Left ventricle myocardium inferior (tissue), 1 donor: ENCODE results near the gene CLASRP. TPM values are rescaled to one million over a fixed set of nuclear protein-coding genes. Genes with fewer than 3 reads are reported as not detected.

Source experiments
- DNase-seq: peaks from one replicate; pipeline ENCODE4 v3.0.0-alpha.2; 2020
- H3K27ac ChIP-seq: fragments of 200-600 bp; replicated peaks from 2 replicates; pipeline ENCODE4 v1.8.0; 2021
- H3K27me3 ChIP-seq: fragments of 200-600 bp; 2 replicates; pipeline ENCODE4 v1.8.0; 2021; ENCODE audit warnings: low read depth
- H3K36me3 ChIP-seq: fragments of 200-600 bp; 2 replicates; pipeline ENCODE4 v1.8.0; 2021
- H3K4me1 ChIP-seq: fragments of 200-600 bp; 2 replicates; pipeline ENCODE4 v1.8.0; 2021
- H3K4me3 ChIP-seq: fragments of 200-600 bp; 2 replicates; pipeline ENCODE4 v1.8.0; 2021; ENCODE audit warnings: mild to moderate bottlenecking, moderate library complexity
- H3K9me3 ChIP-seq: fragments of 200-600 bp; replicated peaks from 2 replicates; pipeline ENCODE4 v1.8.0; 2021
- intact Hi-C: fragments of 100-400 bp; cut with micrococcal nuclease; formaldehyde crosslinking; loops from one replicate; pipeline ENCODE4 v1.11.0; 2022
- total RNA-seq: library from RNA; stranded (reverse); fragmentation: NEBNext Ultra II Directional; extraction: Animal tissue kit (Norgen Biotek cat#: 25700); gene quantifications from one replicate; pipeline ENCODE4 v1.2.1, GENCODE V29; 2021
- TF ChIP-seq, protein P1 (sequence below): fragments of 200-600 bp; IDR thresholded peaks from 2 replicates; pipeline ENCODE4 v1.8.0; 2021; ENCODE audit warnings: antibody characterized with exemption, mild to moderate bottlenecking, borderline replicate concordance
- donor health status: DM: no; HTN: yes; CAD: no; lungs with severe emphysema.

Gene CLASRP
- total RNA-seq, 1 donor from 2014 or later: 31.3 TPM

DNA sequence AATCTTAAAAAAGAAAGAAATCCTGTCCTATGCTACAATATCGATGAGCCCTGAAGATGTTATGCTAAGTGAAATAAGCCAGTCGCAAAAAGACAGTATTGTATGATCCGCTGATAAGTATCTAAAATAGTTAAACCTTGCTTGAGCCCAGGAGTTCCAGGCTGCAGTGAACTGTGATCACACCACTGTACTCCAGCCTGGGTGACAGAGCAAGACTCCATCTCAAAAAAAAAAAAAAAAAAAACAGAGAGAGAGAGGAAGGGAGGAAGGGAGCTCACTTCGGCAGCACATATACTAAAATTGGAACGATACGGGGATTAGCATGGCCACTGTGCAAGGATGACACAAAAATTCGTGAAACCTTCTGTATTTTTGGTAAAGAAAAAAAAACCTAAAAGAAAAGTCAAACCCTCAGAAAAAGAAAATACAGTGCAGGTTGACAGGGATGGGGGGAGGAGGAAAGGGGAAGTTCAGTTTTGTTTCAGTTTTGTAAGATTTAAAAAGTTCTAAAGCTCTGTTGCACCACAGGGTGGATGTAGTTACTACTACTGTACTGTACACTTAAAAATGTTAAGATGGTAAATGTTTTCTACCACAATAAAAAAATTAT is 8.4 kb downstream of the CLASRP start:
- Histone ChIP-seq H3K9me3 (no peaks in the 10 kb centered on the region), H3K4me3 (no peak overlapping the region), H3K27me3 (no peaks in the 10 kb centered on the region), H3K36me3 (peaks cover 36% of the 10 kb centered on the region), H3K27ac (no peak overlapping the region), H3K4me1 (peaks cover 76% of the 10 kb centered on the region)
- intact Hi-C loops: no loop called here
- TF ChIP-seq, protein P1, sequence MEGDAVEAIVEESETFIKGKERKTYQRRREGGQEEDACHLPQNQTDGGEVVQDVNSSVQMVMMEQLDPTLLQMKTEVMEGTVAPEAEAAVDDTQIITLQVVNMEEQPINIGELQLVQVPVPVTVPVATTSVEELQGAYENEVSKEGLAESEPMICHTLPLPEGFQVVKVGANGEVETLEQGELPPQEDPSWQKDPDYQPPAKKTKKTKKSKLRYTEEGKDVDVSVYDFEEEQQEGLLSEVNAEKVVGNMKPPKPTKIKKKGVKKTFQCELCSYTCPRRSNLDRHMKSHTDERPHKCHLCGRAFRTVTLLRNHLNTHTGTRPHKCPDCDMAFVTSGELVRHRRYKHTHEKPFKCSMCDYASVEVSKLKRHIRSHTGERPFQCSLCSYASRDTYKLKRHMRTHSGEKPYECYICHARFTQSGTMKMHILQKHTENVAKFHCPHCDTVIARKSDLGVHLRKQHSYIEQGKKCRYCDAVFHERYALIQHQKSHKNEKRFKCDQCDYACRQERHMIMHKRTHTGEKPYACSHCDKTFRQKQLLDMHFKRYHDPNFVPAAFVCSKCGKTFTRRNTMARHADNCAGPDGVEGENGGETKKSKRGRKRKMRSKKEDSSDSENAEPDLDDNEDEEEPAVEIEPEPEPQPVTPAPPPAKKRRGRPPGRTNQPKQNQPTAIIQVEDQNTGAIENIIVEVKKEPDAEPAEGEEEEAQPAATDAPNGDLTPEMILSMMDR: no peak
- no peak for DNase-seq

DNA sequence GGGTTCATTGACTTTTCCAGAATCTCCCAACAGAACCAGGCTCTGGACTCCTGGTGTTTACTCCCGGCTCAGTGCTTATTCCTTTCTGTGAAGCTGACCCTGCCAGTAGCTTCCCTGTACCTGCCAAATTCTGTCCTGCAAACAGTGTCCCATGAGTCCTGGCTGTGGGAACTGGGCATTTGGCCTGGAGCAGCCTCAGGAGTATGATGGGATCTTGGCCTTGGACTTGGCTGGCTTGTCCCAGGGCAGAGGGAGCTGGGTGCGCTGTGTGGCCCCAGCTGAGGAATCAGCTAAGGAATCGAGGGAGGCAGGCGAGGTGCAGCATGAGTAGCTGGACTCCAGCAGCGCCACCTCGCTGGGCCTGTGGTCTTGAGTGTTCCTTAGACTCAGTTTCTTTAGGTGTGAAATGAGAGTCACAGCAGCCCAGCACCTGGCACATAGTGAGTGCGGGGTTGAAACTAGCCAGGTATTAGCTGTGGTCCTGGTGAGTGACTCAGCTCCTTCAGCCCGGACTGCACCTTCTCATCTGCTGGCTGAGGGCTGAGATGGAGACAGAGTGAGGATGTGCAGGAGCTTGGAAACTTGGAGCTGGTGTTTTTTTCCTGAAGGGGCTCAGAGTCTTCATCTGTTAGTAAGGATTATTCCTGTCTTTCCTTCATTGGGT is 10.4 kb downstream of the CLASRP start:
- intact Hi-C loops: no loop called here
- H3K36me3 ChIP-seq: peaks cover 39% of the 10 kb centered on the region
- H3K4me3 ChIP-seq: no peak overlapping the region
- TF ChIP-seq, protein P1: no peak
- H3K9me3 ChIP-seq: no peaks in the 10 kb centered on the region
- peak; percentile 35 for DNase-seq
- H3K4me1 ChIP-seq: peaks cover 75% of the 10 kb centered on the region
- no peaks in the 10 kb centered on the region for H3K27me3 ChIP-seq
- H3K27ac ChIP-seq: peak overlapping the region; percentile 50

DNA sequence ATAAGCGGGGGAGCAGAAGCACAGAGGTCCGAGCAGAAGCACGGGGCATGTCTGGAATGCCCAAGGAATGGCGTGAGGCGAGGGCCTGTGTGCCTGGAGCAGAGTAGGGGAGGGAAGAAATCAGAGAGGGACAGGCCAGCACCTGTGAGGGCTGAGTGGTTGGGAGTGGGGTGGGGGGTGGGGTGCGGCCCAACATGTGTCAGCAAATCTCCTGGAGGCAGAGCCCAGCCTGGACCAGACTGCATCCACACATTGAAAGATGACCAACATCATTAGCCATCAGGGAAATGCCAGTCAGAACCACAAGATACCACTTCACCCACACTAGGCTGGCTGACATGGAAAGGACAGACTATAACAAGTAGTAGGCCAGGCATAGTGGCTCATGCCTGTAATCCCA is 11.2 kb downstream of the CLASRP start:
- Histone ChIP-seq H3K4me3 (no peak overlapping the region), H3K27ac (peak overlapping the region; percentile 50), H3K4me1 (peaks cover 66% of the 10 kb centered on the region), H3K36me3 (peaks cover 39% of the 10 kb centered on the region), H3K9me3 (no peaks in the 10 kb centered on the region), H3K27me3 (no peaks in the 10 kb centered on the region)
- TF ChIP-seq, protein P1: no peak
- intact Hi-C loops: no loop called here
- DNase-seq: no peak

DNA sequence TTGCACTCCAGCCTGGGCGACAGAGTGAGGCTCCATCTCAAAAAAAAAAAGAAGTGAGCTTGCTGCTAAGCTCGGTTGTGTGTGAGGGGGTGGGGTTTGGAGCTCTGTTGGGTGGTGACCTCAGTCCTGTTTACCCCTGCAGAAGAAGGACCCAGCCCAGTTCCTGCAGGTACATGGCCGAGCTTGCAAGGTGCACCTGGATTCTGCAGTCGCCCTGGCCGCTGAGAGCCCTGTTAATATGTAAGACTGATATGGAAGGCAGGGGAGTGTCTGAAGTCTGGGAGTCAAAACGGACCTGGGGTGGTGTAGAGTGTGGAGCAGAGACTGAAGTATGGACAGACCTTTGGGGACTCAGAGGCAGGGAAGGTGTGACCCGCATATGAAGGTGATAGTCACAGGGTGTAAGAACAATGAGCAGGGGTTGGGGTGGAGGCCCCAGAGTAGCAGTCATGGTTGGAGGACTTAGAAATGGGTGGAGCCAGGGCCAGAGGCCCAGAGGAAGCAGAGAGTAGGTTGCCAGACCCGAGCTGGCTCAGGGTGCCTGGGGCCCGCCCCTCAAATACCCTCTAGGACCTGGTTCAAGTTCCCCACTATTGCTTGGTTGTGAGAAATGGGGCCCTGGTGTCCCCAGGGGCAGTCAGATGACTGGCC is 13.2 kb downstream of the CLASRP start:
- Histone ChIP-seq H3K4me1 (peaks cover 46% of the 10 kb centered on the region), H3K27me3 (no peaks in the 10 kb centered on the region), H3K36me3 (peaks cover 50% of the 10 kb centered on the region), H3K4me3 (no peak overlapping the region), H3K27ac (no peak overlapping the region), H3K9me3 (no peaks in the 10 kb centered on the region)
- DNase-seq: no peak
- TF ChIP-seq, protein P1: no peak
- intact Hi-C loops: no loop called here

DNA sequence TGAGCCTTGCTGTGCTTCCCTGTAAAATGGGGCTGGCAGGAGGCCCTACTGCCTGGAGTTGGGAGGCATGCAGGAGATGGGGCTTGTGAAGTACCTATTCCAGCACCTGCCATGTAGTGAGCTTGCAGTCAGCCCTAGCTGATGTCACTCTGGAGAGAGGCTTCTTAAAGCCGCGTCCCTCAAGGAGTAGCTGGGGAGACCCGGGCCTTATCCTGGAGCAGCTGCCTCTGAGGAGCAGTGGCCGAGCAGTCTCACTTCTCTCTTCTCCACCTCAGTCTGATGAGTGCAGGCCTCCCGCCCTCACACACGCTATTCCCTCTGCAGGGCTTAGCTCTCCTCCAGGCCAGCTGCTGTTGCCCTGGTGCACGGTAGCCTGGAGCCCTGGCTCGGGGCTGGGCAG is 18.0 kb downstream of the CLASRP start:
- Histone ChIP-seq H3K9me3 (no peaks in the 10 kb centered on the region), H3K27me3 (no peaks in the 10 kb centered on the region), H3K36me3 (peaks cover 98% of the 10 kb centered on the region), H3K4me3 (no peak overlapping the region), H3K27ac (no peak overlapping the region), H3K4me1 (peaks cover 11% of the 10 kb centered on the region)
- no peak for DNase-seq
- TF ChIP-seq, protein P1: no peak
- intact Hi-C loops: no loop called here
